Skeletal muscle satellite cell (primary cell): ENCODE measurements around the gene WIPF2.
"Not testable (repeated sequence)": the region's sequence is repeated elsewhere in the genome, so short reads cannot be mapped to it uniquely, and the experiment has no call there.

ENCODE experiments used
- H3K27me3 ChIP-seq: 2 replicates; pipeline ENCODE4 v1.7.0; 2013; ENCODE audit warnings: low read length; ENCODE audit not compliant: control insufficient read depth, insufficient read depth
- H3K36me3 ChIP-seq: 2 replicates; pipeline ENCODE4 v1.7.0; 2013; ENCODE audit warnings: mild to moderate bottlenecking, control low read depth, low read length; ENCODE audit not compliant: insufficient read depth
- H3K4me1 ChIP-seq: 2 replicates; pipeline ENCODE4 v1.7.0; 2013; ENCODE audit warnings: low read length; ENCODE audit not compliant: control insufficient read depth, insufficient read depth
- H3K4me2 ChIP-seq: 2 replicates; pipeline ENCODE4 v1.7.0; 2013; ENCODE audit warnings: mild to moderate bottlenecking, low read length
- H3K4me3 ChIP-seq: 2 replicates; pipeline ENCODE4 v1.7.0; 2013; ENCODE audit warnings: low read length
- H3K9ac ChIP-seq: 2 replicates; pipeline ENCODE4 v1.7.0; 2013; ENCODE audit warnings: mild to moderate bottlenecking, low read depth, low read length, moderate library complexity
- H3K9me3 ChIP-seq: replicated peaks from 2 replicates; pipeline ENCODE4 v1.7.0; 2013; ENCODE audit warnings: mild to moderate bottlenecking, control low read depth, low read length

WIPF2 gene

DNA sequence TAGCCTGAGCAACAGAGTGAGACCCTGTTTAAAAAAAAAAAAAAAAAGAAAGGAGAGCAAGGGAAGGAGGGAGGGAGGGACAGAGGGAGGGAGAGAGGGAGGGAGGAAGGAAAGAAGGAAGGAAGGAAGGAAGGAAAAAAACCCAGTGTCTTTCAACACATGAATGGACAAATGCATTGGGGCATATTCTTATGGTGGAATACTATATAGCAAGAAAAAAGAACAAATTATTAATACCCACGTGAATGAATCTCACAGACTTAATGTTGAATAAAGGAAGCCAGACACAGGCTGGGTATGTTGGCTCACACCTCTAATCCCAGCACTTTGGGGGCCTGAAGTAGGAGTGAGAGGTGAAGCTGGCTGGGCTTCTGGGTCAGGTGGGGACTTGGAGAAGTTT is 21.6 kb upstream of the WIPF2 start:
- Histone ChIP-seq H3K4me1 (peaks cover 2% of the 10 kb centered on the region), H3K4me2 (no peak overlapping the region), H3K27me3 (no peaks in the 10 kb centered on the region), H3K9me3 (no peaks in the 10 kb centered on the region), H3K9ac (no peak overlapping the region), H3K4me3 (no peak overlapping the region), H3K36me3 (no peaks in the 10 kb centered on the region)

DNA sequence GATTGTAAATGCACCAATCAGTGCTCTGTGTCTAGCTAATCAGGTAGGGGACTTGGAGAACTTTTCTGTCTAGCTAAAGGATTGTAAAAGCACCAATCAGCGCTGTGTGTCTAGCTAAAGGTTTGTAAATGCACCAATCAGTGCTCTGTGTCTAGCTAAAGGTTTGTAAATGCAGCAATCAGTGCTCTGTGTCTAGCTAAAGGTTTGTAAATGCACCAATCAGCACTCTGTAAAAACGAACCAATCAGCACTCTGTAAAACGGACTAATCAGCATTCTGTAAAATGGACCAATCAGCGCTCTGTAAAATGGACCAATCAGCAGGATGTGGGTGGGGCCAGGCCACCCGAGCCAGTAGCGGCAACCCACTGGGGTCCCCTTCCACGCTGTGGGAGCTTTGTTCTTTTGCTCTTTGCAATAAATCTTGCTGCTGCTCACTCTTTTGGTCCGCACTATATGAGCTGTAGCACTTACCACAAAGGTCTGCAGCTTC is 21.1 kb upstream of the WIPF2 start:
- not testable (repeated sequence) for H3K9ac ChIP-seq, H3K4me1 ChIP-seq, H3K4me3 ChIP-seq, H3K36me3 ChIP-seq, H3K9me3 ChIP-seq, H3K27me3 ChIP-seq, H3K4me2 ChIP-seq

GRCh38 chr17:40198576-40198975 is 20.5 kb upstream of the WIPF2 start:
- no peaks in the 10 kb centered on the region for H3K9me3 ChIP-seq
- no peak overlapping the region for H3K9ac ChIP-seq
- no peak overlapping the region for H3K4me2 ChIP-seq
- peaks cover 4% of the 10 kb centered on the region for H3K27me3 ChIP-seq
- peaks cover 2% of the 10 kb centered on the region for H3K4me1 ChIP-seq
- H3K4me3 ChIP-seq, result no peak overlapping the region
- H3K36me3 ChIP-seq, result no peaks in the 10 kb centered on the region

DNA sequence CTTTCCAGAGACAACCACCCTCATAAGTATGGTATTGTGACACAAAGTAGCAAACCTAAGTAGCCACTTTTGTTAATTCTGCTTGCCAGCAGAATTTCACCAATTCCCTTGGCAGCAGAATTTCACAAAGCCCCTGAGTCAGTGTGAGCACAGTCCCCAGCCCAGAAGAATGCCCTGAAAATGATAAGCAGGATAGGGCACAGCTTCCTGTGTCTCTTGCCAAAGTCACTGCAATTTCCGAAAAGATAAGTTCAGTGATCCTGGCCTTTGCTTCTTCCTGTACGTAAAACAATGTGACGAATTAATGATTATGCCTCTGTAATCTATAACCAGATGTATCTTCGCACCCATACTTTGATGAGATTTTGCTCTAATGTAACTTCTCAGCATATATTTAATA is 16.0 kb upstream of the WIPF2 start:
- Histone ChIP-seq H3K4me3 (no peak overlapping the region), H3K27me3 (peaks cover 4% of the 10 kb centered on the region), H3K9ac (no peak overlapping the region), H3K36me3 (no peaks in the 10 kb centered on the region), H3K4me2 (no peak overlapping the region), H3K4me1 (peaks cover 2% of the 10 kb centered on the region), H3K9me3 (no peaks in the 10 kb centered on the region)

DNA sequence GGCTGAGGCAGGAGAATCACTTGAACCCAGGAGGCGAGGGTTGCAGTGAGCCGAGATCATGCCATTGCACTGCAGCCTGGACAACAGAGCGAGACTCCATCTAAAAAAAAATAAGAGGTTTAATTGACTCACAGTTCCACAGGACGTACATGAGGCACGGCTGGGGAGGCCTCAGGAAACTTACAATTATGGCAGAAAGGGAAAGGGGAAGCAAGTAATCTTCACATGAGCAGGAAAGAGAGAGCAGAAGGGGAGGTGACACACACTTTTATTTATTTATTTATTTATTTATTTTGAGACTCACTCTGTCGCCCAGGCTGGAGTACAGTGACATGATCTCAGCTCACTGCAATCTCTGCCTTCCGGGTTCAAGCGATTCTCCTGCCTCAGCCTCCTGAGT is 12.9 kb upstream of the WIPF2 start:
- H3K4me3 ChIP-seq, H3K36me3 ChIP-seq, H3K9me3 ChIP-seq, H3K4me1 ChIP-seq, H3K9ac ChIP-seq, H3K27me3 ChIP-seq, H3K4me2 ChIP-seq: not testable (repeated sequence)

DNA sequence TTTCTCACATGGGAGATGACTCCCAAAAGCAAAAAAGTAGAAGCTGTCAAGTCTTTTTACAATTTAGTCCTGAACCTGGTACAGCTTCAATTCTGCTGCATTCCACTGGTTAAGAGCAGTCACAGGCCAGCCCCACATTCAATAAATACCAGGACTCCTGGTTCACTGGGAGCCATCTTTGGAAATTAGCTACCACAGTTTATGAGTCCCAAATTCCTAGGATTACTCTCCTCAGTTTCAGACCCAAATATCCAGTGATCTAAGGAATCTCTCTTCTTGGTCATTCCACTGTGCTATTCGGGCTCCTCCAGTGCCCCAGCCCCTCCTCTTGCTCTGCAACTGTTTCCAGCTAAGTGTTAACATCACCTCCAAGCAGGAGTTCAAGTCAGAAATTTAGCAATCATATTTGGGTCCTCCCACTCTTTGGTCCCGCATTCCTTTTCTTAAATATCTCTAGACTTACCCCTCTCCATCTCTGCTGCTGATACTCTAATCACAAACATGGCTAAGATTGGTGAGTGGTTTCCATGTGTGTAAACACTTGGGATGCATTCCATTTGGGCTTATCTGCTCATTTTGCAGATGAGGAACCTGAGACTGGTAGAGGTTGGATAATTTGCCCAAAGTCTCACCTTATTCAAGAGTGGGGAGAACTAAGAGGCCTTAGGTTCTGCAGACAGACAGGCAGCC is 9.6 kb upstream of the WIPF2 start:
- Histone ChIP-seq H3K36me3 (no peaks in the 10 kb centered on the region), H3K4me2 (no peak overlapping the region), H3K9ac (no peak overlapping the region), H3K9me3 (no peaks in the 10 kb centered on the region), H3K4me3 (no peak overlapping the region), H3K27me3 (no peaks in the 10 kb centered on the region), H3K4me1 (peaks cover 7% of the 10 kb centered on the region)

DNA sequence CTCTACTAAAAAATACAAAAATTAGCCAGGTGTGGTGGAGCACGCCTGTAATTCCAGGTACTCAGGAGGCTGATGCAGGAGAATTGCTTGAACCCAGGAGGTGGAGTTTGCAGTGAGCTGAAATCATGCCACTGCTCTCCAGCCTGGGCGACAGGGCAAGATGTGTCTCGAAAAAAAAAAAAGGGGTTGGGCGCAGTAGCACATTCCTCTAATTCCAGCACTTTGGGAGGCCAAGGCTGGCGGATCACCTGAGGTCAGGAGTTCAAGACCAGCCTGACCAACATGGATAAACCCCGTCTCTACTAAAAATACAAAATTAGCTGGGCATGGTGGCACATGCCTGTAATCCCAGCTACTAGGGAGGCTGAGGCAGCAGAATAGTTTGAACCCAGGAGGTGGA is 5.2 kb upstream of the WIPF2 start:
- not testable (repeated sequence) for H3K4me3 ChIP-seq, H3K36me3 ChIP-seq, H3K9me3 ChIP-seq, H3K9ac ChIP-seq, H3K27me3 ChIP-seq, H3K4me2 ChIP-seq
- peaks cover 11% of the 10 kb centered on the region for H3K4me1 ChIP-seq

- no peaks in the 10 kb centered on the region for H3K36me3 ChIP-seq
- peak overlapping the region; percentile 70 for H3K4me3 ChIP-seq
- no peaks in the 10 kb centered on the region for H3K27me3 ChIP-seq
- no peaks in the 10 kb centered on the region for H3K9me3 ChIP-seq
- peaks cover 4% of the 10 kb centered on the region for H3K4me1 ChIP-seq
- peak overlapping the region; percentile 72 for H3K9ac ChIP-seq
- peak overlapping the region; percentile 95 for H3K4me2 ChIP-seq
Observed at GRCh38 chr17:40218006-40218739, 931 bp upstream of the WIPF2 start.

DNA sequence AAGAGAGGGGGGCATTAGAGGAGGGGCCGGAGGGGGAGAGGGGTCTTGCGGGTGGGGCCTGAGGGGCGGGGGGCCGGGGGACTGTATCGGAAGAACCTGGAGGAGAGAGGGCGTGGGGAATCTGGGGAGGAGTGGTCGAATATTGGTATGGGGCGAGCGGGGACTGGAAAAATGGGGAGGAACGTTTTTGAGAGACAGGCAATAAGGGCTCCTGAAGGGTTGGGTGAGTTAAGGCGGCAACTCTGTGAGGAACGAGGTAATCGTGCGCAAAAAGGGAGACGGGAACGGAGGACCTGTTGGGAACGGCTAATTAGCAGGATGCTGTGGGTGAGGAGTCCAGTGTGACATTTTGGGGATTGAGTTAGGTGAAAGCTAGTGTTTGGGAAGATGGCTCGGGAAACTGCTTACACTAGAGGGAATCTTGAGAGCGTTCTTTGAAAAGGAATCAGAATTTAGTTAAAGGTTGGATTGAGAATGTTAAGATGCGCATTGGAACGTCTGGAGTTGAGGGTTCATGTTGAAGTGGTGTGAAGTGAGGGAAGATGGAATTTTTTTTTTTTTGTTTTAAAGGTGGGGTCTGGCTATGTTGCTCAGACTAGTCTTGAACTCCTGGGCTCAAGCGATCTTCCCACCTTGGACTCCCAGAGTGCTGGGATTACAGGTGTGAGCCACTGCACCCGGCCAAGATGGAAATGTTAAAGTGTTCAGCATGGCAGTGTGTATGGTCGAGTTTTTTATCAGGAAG is 662 bp downstream of the WIPF2 start:
- Histone ChIP-seq H3K4me1 (peaks cover 9% of the 10 kb centered on the region), H3K9me3 (no peaks in the 10 kb centered on the region), H3K4me3 (peak overlapping the region; percentile 76), H3K36me3 (no peaks in the 10 kb centered on the region), H3K4me2 (peak overlapping the region; percentile 80), H3K27me3 (no peaks in the 10 kb centered on the region), H3K9ac (peak overlapping the region; percentile 75)

DNA sequence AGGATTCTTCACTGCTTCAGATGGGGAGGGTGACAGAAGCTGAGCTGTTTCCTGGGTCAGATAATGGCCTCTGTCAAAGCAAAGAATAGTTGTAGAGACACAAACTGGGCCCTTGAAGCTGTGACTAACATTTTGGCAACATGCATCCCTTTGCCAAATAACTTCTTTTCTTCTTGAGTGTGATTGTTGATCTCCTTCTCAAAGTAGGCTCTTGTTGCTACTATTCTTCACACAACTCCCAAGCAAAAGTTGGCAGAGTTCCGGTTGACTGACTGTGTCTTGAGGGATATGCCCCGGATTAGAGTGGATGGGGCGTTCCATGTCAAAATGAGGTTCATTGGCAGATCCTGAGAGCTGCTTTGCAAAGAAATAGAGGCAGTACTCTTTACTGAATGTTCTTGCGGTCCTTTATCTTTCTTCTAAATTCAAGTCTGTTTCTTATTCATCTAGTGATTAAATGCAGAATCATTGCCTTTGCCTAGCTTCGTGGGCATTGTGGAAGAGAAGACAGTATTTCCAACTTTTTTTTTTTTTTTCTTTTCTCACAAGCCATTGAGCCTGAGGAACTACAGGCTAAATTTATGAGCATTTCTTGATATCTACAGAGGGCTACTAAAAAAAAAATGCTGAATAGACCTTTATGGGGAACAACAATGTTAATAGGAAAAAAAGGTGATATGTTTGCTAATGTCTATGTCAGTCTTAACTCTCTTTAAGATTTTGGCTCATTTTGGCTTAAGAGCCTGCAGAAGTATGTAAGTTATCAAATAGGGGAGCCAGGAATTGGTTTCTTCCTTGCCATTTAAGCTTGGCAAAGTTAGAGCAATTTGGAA is 5.8 kb downstream of the WIPF2 start:
- no peak overlapping the region for H3K9ac ChIP-seq
- no peak overlapping the region for H3K4me3 ChIP-seq

GRCh38 chr17:40229146-40229545 is 10.0 kb downstream of the WIPF2 start:
- H3K4me2 ChIP-seq, H3K4me1 ChIP-seq, H3K27me3 ChIP-seq, H3K9me3 ChIP-seq, H3K9ac ChIP-seq, H3K36me3 ChIP-seq, H3K4me3 ChIP-seq: not testable (repeated sequence)

More for the DNA sequence above, 5.8 kb downstream of the WIPF2 start:
- Histone ChIP-seq H3K9me3 (no peaks in the 10 kb centered on the region), H3K36me3 (no peaks in the 10 kb centered on the region), H3K4me2 (no peak overlapping the region), H3K4me1 (peaks cover 9% of the 10 kb centered on the region), H3K27me3 (no peaks in the 10 kb centered on the region)
